Testis (tissue), 3 donors: ENCODE measurements around the gene ZNF470. TPM values are rescaled to one million over a fixed set of nuclear protein-coding genes. Genes with fewer than 3 reads are reported as not detected.

Experiments
- DNase-seq: peaks from one replicate; pipeline ENCODE4 v3.0.0-alpha.2; 2019
- H3K27ac ChIP-seq, 2 donors: fragments of 200-600 bp; sonication (generic); one replicate each; pipeline ENCODE4 v1.5.1; 2019
- H3K27me3 ChIP-seq: fragments of 200-600 bp; sonication (generic); one replicate; pipeline ENCODE4 v1.5.1; 2019
- H3K36me3 ChIP-seq: fragments of 200-600 bp; sonication (generic); one replicate; pipeline ENCODE4 v1.5.1; 2017; ENCODE audit warnings: low read depth; ENCODE audit errors: missing control alignments
- H3K4me1 ChIP-seq: fragments of 200-600 bp; sonication (generic); one replicate; pipeline ENCODE4 v1.5.1; 2019
- H3K4me3 ChIP-seq, 2 donors: fragments of 200-600 bp; sonication (generic); one replicate each; pipeline ENCODE4 v1.5.1; 2017 to 2019
- H3K9me3 ChIP-seq: fragments of 200-600 bp; sonication (generic); one replicate; pipeline ENCODE4 v1.5.1; 2017
- CTCF ChIP-seq, 3 experiments: fragments of 450-650 bp in 2 of 3; fragments of 200-600 bp in 1 of 3; sonication (generic) in 1 of 3; IDR thresholded peaks; one replicate each; pipeline ENCODE4 v1.5.1; 2016 to 2019; ENCODE audit warnings: antibody characterized with exemption in 3 of 3, mild to moderate bottlenecking in 2 of 3, moderate library complexity in 1 of 3
- POLR2A ChIP-seq: fragments of 450-650 bp; IDR thresholded peaks from one replicate; pipeline ENCODE4 v1.6.1; 2017; ENCODE audit warnings: antibody characterized with exemption, mild to moderate bottlenecking, moderate library complexity
- WGBS, 2 donors: methylation state at CpG; one replicate each; pipeline ENCODE4 v1.1.5; 2018; 5-methylcytosine and 5-hydroxymethylcytosine counted together
- intact Hi-C: fragments of 100-400 bp; cut with DNase I; formaldehyde crosslinking; loops from one replicate; pipeline ENCODE4 v1.15.1; 2023; ENCODE audit warnings: low total_unique reads
- polyA plus RNA-seq: library from polyadenylated mRNA; stranded (reverse); fragments of 350-450 nt; fragmentation: Illumina TruSeq; extraction: RNeasy Lipid Tissue Mini Kit (QIAGEN cat#74804); gene quantifications from one replicate; pipeline ENCODE4 v1.2.3, GENCODE V29; 2014; ENCODE audit warnings: low read depth, low replicate concordance; ENCODE audit not compliant: insufficient read depth
- total RNA-seq, 2 donors: library from RNA; depleted of rRNA; stranded (reverse); fragments of >200 nt; gene quantifications; one replicate each; pipeline ENCODE4 v1.2.3, GENCODE V29; 2016

The ZNF470 gene
- total and polyA plus RNA-seq, 3 donors from 2014 or later: 4.5 to 11.0 (median 8.3) TPM

- no peaks in the 10 kb centered on the region for H3K9me3 ChIP-seq
- H3K36me3 ChIP-seq: no peaks in the 10 kb centered on the region
- DNase-seq: no peak
- no peak overlapping the region for H3K27ac ChIP-seq
- H3K27me3 ChIP-seq: no peaks in the 10 kb centered on the region
- no peaks in the 10 kb centered on the region for H3K4me1 ChIP-seq
- TF ChIP-seq CTCF (IDR thresholded peaks at IDR 0.05): no peak
- TF ChIP-seq POLR2A: no peak
- WGBS, 2 donors: 92 to 93% methylated on average over 9 of the region's 9 CpGs
- H3K4me3 ChIP-seq: no peak overlapping the region
- intact Hi-C loops: no loop called here
Measured at GRCh38 chr19:56625708-56626107, 58.4 kb downstream of the ZNF470 start.

- H3K4me1 ChIP-seq: no peaks in the 10 kb centered on the region
- H3K36me3 ChIP-seq: no peaks in the 10 kb centered on the region
- H3K9me3 ChIP-seq: no peaks in the 10 kb centered on the region
- H3K4me3 ChIP-seq: no peak overlapping the region
- DNase-seq: no peak
- intact Hi-C loops: no loop called here
- TF ChIP-seq POLR2A (no peak), CTCF (IDR thresholded peaks at IDR 0.05) (no peak)
- H3K27ac ChIP-seq: no peak overlapping the region
- WGBS, 2 donors: 30 to 44% methylated on average over 1 of the region's 1 CpG
- H3K27me3 ChIP-seq: no peaks in the 10 kb centered on the region
Measured at GRCh38 chr19:56633021-56633420, 65.8 kb downstream of the ZNF470 start.

GRCh38 chr19:56637976-56638555 is 70.8 kb downstream of the ZNF470 start:
- Histone ChIP-seq H3K4me3 (no peak overlapping the region), H3K27ac (no peak overlapping the region), H3K4me1 (no peaks in the 10 kb centered on the region), H3K27me3 (no peaks in the 10 kb centered on the region), H3K36me3 (no peaks in the 10 kb centered on the region), H3K9me3 (no peaks in the 10 kb centered on the region)
- intact Hi-C loops: no loop called here
- no peak for TF ChIP-seq CTCF (IDR thresholded peaks at IDR 0.05)
- no peak for TF ChIP-seq POLR2A
- DNase-seq: peak; percentile 97
- WGBS, 2 donors: 8 to 12% methylated on average over 5 to 21 of the region's 21 CpGs

Other genes with a start within 250 kb of the ZNF470 start
- 10 to 100 TPM; 11.3 to 12.0 TPM for gene ZNF582, start 173.9 kb upstream of the ZNF470 start, total RNA-seq
- gene ZNF582, start 173.9 kb upstream of the ZNF470 start, polyA plus RNA-seq: 7.2 TPM
- 10 to 100 TPM in 1 of 2 donors, 1 to 10 TPM in 1; 8.6 to 16.2 TPM for gene ZNF583, start 163.1 kb upstream of the ZNF470 start, total RNA-seq
- gene ZNF583, start 163.1 kb upstream of the ZNF470 start, polyA plus RNA-seq: 13.2 TPM
- gene ZNF667, start 90.1 kb upstream of the ZNF470 start, total RNA-seq: 10 to 100 TPM; 12.1 to 16.5 TPM
- 7.6 TPM for gene ZNF667, start 90.1 kb upstream of the ZNF470 start, polyA plus RNA-seq
- 10 to 100 TPM; 13.1 to 22.8 TPM for gene ZNF471, start 59.6 kb upstream of the ZNF470 start, total RNA-seq
- gene ZNF471, start 59.6 kb upstream of the ZNF470 start, polyA plus RNA-seq: 7.0 TPM
- gene ZFP28, start 28.5 kb upstream of the ZNF470 start, total RNA-seq: 10 to 100 TPM; 18.3 to 28.0 TPM
- gene ZFP28, start 28.5 kb upstream of the ZNF470 start, polyA plus RNA-seq: 12.2 TPM
- gene ZNF71, start 27.8 kb downstream of the ZNF470 start, total RNA-seq: 10 to 100 TPM; 18.3 to 19.6 TPM
- 7.2 TPM for gene ZNF71, start 27.8 kb downstream of the ZNF470 start, polyA plus RNA-seq
- under 1 TPM; 0.25 to 0.79 TPM for gene SMIM17, start 75.7 kb downstream of the ZNF470 start, total RNA-seq
- 1.3 TPM for gene SMIM17, start 75.7 kb downstream of the ZNF470 start, polyA plus RNA-seq
- gene ZNF835, start 104.3 kb downstream of the ZNF470 start, total RNA-seq: 1 to 10 TPM; 2.9 to 4.9 TPM
- gene ZNF835, start 104.3 kb downstream of the ZNF470 start, polyA plus RNA-seq: 1.1 TPM